Activated CD4-positive, alpha-beta T cell treated with anti-CD3 and anti-CD28 coated beads, Interleukin-2, amount 50 U/mL, for 4 hours (primary cell): ENCODE results near the gene MISP3.

Experiments
- DNase-seq, 2 experiments: peaks; one replicate each; pipeline ENCODE4 v3.0.0-alpha.2; 2020

The MISP3 gene

DNA sequence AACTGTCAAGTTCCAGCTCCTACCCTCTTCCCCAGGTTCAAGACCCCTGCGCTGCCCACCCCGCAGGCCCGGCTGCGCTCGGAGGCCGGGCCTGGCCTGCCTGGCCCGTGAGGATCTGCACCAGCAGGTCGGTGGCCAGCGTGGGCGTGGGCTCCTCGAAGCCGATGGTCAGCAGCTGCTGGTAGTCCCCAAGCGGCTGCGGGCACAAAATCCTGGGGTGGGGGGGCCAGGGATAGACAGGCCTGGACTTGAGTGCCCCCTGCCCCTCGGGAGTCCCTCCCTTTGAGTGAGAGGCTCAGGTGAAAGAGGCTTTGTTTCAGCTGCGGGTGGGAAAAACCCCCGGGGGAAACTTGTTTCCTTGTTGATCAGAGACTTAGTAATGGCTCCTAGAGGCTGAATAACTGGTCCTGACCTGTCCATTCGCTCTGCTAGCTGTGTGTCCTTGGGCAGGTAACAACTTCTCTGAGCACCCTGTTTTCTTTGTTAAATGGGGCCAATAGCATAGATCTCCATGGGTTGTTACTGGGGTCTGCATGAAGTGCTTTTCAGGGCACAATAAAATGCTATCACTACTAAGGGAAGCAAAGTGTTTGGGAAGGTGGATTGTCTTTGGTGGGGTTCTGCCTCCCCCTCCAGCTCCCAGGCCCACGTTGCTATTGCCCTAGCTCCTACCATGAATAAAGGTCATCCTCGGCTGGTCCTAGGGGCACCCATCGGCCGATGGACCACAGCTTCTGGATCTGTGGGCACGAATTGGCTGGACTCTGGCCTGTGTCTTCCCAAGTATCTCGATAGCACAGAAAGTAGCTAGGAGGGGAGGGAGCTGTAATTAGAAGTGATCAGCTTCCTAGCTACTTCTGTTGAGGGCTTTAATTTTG is 9.4 kb downstream of the MISP3 start:
- peak in 1 of 2 experiments; percentile 29 for DNase-seq

- no peak for DNase-seq
These were observed 10.0 kb downstream of the MISP3 start for GRCh38 chr19:14082675-14082960.

GRCh38 chr19:14085309-14085995 is 12.9 kb downstream of the MISP3 start, which contains the start of gene C19orf67:
Gene C19orf67, minus strand, starts transcription at chr19:14085783. Its CDS starts 156 bp downstream, at chr19:14085627.
- no peak for DNase-seq

GRCh38 chr19:14086098-14086497 is 13.5 kb downstream of the MISP3 start:
- DNase-seq = no peak

DNA sequence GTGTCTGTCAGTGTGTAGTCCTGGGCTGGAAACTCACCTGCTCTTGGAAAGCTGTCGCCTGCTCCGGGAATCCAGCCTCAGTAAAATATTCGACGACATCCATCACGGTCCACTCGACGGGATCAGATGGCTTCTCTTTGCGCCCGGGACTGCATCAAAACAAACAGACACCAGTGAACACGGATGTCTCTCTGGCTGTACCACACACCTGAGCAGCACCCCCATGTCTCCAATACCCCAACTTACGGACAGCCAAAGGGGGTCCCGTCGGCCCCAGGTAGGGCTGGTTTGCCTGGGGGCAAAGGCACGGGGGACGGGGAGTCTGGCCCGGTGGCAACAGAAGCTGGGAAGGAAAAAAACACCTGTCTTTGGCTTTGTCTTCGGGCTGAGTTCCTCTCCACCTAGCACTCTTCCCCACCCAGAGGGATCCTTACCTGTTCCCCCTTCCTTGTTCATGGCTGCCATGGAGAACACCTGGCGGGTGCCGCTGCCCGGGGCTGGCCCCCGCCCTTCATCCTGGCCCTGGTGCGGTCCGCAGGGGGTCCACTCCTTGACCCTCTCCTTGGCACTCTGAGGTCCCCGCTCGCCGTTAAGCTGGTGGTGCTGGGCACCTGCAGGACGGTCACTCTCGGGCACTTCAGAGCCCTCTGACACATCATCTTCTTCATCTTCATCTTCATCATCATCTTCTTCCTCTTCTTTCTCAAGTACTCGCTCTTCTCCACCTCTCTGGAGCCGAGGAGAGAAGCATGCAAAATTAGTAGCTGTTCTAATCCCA is 16.2 kb downstream of the MISP3 start:
- no peak for DNase-seq

DNA sequence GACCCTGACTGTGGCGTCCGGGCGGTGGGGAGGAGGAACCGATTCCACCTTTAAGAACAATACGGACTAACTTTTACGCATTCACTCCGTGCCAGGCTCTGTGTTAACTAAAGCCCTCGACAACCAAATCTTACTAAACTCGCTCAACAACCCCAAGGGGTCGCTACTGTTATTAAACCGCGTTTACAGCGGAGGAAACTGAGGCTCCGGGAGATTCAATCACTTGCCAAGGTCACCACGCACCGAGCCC is 16.8 kb downstream of the MISP3 start:
- no peak for DNase-seq

DNA sequence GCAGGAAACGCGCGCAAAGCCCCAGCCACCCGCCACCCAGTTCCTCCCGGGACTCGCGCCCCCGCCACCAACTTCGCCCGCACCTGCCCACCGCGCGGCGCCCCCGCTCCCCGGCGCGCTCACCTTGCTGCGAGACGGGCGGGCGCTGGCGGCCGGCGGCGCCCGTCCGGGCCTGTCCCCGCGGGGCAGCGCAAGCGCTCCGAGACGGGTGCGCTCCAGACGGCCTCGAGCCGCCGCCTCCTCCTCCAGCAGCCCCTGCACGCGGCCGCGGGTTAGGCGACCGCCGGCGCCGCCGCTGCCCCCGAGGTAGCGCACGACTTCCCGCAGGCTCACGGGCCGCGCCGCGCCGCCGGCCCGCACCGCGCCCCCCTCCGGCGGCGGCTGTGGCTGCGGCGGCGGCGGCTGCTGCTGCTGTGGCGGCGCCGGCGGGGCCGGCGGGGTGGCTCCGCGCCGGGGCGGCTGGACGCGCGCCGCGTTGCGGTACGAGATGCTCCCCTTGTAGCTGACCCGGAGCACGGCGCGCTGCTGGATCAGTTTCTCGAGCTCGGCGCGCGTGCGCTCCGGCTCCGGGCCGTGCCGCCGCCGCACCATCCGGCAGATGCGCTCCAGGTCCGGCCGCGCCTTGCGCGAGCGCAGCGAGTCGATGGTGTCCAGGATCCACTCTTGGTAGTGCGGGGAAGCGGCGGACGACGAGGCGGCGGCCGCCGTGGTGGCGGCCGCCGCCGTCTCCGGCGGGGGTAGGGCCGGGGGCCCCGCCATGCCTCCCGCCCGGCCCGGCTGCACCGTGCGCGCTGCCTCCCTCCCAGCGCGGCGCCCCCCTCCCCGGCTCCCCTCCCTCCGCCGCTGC is 17.3 kb downstream of the MISP3 start:
- peak; percentile 32 for DNase-seq

DNA sequence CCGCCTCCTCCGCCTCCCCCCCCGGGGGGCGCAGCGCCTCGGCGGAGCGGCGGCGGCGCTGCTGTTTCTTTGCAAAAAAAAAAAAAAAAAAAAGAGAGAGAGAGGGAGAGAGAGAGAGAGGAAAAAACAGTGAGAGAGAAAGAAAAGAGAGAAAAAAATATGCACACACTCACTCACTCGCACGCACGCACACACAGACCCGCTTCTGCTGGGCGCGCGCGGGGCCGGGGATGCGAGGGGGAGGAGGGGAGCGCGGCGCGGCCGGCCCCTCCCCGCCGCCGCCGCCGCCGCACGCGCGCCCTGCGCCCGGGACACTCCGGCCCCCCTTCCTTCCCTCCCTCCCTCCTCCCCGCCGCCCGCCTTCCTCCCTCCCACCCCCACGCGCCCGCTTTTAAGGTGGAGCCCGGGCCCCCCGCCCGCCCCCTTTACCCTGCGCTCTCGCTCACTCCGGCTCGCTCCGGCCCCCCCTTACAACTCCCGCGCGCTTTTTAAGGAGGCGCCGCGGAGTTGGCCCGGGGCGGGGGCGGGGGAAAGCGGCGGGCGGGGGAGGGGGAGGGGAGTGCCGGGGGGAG is 18.0 kb downstream of the MISP3 start, which contains the start of gene SAMD1:
Gene SAMD1, minus strand, starts transcription at position 243 of the 572 bp plus-strand sequence.
- peak; percentile 84 to 89 for DNase-seq

DNA sequence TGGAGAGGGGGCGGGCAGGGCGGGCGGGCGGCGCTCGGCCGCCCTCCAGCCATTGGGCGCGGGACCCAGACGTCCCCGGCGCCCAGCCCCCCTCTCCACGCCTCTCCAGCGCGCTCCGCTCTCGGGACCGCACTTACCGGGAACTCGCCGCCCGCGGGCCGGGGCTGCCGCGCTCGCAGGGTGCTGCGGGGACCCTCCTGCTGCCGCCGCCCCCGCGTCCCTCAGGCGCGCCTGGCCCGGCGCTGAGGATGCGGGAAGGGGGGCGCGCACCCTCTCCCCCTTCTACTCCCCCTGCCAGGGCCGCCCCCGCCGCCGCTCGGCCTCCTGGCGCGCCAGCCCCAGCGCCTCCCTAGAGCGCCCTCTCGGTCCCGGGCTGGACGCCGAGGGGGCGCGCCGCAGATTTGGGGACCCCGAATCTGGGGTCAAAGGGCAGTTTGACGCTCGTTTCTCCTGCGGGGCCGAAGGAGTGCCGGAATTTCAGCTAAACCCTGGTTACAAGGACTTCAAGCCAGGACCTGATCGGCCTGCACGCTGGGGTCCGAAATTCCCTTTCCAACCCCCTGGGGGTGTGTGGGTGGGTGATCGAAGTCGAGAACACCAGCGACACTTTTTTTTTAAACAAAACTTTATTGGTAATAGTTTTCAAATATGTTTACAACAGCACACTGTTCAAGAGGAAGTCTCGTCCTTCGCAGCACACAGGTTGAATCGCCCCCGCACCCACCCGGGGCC is 18.7 kb downstream of the MISP3 start:
- DNase-seq = peak; percentile 52 to 57

GRCh38 chr19:14091813-14092462 is 19.4 kb downstream of the MISP3 start:
- peak in 1 of 2 experiments; percentile 36 for DNase-seq

DNA sequence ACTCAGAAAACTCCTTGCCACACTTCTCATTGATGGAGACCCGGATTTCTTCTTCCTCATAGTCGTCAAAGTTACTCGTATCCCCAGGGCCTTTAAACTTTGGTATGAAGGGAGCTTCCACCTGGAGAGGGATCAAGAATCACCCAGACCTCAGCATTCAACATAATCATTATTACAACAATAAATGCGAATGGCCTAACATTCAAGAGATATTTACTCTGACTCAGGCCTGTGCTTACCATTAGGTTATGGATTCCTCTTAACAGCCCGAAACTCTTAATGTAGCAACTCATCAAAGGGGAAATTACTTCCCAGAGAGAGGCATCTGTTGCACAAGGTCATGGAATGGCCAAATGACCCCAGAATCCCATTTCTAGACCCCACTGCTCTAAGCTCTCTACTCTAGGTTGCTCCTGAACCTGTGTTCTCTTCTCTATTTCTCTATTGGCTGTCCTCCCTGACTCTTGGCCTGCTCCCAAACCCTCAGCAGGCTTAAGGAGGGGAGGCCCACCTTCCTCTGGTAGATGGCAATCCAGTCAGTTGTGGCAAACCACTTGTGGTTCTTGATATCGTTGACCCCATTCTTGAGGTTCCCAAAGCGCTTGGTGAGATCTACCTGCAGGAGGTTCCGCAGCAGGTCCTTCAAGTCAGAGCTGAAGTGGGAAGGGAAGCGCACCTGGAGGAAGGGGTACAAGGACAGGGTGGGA is 20.7 kb downstream of the MISP3 start:
- no peak for DNase-seq

DNA sequence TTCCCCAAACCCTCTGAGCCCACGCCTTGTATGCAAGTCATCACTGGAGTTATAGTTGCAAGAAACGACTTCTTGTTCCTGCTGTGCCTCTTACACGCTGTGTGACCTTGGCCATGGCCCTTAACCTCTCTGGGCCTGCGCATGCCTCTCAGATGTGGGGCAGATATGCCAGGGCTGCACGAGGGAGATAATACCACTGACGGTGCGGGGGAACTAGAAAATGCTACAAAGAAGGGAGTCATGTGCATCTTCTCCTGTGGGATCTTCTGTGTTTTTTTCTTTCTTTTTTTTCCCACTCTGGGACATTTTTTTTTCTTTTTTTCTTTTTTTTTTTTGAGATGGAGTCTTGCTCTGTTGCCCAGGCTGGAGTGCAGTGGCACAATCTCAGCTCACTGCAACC is 22.3 kb downstream of the MISP3 start:
- no peak for DNase-seq

DNA sequence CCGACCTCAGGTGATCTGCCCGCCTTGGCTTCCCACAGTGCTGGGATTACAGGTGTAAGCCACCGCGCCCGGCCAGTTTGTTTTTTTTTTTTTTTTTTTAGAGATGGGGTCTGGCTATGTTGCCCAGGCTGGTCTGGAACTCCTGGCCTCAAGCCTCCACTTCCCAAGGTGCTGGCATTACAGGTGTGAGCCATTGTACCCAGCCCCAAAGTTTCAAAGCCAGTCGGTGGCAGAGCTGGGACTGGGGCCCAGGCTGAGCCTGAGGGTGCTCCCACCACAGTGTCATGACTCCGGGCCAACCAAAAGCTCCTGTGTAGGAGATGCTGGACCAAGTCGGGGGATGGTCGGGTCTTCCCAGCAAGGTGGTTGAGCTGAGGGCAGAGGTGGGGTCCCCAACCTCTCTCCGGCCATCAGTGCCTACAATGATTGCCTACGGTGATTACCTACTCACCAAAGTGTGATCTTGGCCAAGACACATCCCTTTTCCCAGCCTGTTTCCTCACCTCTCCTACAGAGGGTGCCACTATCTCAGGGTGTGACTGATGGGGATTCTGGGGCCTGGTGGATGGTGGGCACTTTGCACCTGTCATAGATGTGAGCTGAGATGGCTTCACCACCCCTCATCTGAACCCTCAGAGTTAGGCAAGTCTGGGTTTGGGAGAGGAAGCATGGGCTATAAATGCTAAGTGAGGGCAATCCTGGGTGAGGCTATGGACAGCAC is 23.8 kb downstream of the MISP3 start:
- no peak for DNase-seq

DNA sequence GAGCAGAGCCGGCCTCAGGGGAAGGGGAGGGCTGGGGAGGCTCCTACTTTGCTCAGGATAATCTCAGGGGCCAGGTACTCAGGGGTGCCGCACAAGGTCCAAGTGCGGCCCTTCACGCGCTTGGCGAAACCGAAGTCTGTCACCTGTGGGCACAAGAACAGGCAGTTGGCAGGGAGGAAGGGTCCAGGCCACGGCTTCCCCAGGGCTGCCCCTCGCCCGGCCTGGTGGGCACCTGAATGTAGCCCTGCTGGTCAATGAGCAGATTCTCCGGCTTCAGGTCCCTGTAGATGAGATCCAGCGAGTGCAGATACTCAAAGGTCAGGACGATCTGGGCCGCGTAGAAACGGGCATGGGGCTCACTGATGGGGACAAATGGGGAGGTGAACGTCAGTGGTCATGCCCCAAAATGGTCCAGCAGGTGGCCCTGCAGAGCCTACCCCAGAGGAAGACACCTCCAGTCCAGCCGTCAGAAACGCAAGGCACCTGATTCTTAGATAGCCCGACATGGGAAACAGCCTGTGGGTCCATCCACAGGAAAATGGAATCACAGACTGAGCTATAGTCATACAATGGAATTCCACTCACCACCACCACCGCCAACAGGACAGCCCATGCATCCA is 25.1 kb downstream of the MISP3 start:
- no peak for DNase-seq

DNA sequence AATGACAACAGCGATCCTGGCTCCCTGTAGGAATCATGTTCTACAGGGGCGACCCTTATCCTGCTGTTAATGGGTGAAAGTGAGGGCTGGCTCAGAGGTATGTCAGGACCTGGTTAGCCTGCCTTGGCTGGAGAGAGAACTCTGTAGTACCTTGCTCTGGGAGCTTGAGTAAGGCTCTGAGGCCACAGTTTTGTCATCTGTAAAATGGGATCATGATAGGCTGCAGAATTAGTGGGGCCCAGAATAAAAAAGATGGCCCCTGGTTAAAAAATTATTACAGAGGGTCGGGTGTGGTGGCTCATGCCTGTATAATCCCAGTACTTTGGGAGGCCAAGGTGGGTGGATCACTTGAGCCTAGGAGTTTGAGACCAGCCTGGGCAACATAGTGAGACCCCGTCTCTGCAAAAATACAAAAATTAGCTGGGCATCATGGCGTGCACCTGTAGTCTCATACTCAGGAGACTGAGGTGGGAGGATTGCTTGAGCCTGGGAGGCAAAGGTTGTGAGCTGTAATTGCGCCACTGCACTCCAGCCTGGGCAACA is 28.5 kb downstream of the MISP3 start:
- no peak for DNase-seq

GRCh38 chr19:14102102-14102696 is 29.6 kb downstream of the MISP3 start:
- DNase-seq = no peak

DNA sequence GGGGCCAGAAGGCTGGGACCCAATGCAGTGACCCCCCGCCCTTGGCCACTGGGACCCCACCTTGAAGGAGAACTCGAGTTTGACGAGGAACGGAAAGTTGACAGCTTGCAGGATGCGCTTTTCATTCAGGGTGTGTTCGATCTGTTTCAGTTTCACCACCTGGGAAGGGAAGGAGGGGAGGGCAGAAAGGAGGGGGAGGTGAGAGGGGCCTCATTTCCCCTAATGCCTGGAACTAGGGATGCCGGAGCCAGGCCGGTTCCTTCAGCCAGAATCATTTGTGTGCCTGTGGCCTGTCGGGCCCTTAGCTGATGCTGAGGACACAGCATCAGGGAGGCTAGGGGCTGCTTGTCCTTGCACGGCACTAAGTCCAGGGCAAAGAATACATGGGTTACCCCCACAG is 30.2 kb downstream of the MISP3 start:
- DNase-seq = no peak

- no peak for DNase-seq
These were observed 30.7 kb downstream of the MISP3 start for GRCh38 chr19:14103310-14103709.

GRCh38 chr19:14105680-14106079 is 33.1 kb downstream of the MISP3 start:
- DNase-seq = no peak
